Esophagus (tissue), 2 donors: Measurements from ENCODE around the gene SLC25A15. TPM values are rescaled to one million over a fixed set of nuclear protein-coding genes. Genes with fewer than 3 reads are reported as not detected.
A peak's percentile ranks its signal among the peaks of the same experiment; 100 is the strongest.

Source experiments
- H3K27ac ChIP-seq, 2 donors: one replicate each; pipeline ENCODE4 v1.5.1; 2013; ENCODE audit warnings: low read depth in 2 of 2, mild to moderate bottlenecking in 2 of 2, inconsistent platforms in 1 of 2, low read length in 1 of 2, moderate library complexity in 1 of 2
- H3K27me3 ChIP-seq, 2 donors: one replicate each; pipeline ENCODE4 v1.6.1; 2013; ENCODE audit warnings: low read length in 2 of 2, control low read depth in 1 of 2, mild to moderate bottlenecking in 1 of 2; ENCODE audit not compliant: insufficient read depth in 2 of 2, control insufficient read depth in 1 of 2
- H3K36me3 ChIP-seq, 2 donors: one replicate each; pipeline ENCODE4 v1.6.1; 2013; ENCODE audit warnings: low read length in 1 of 2; ENCODE audit not compliant: control insufficient read depth in 2 of 2, insufficient read depth in 2 of 2
- H3K4me1 ChIP-seq, 2 donors: one replicate each; pipeline ENCODE4 v1.6.1; 2013; ENCODE audit warnings: low read length in 1 of 2; ENCODE audit not compliant: control insufficient read depth in 2 of 2, insufficient read depth in 2 of 2
- H3K4me3 ChIP-seq, 2 donors: one replicate each; pipeline ENCODE4 v1.5.1; 2013; ENCODE audit warnings: low read length in 2 of 2, mild to moderate bottlenecking in 2 of 2, low read depth in 1 of 2, moderate library complexity in 1 of 2
- H3K9me3 ChIP-seq, 2 donors: one replicate each; pipeline ENCODE4 v1.6.1; 2013; ENCODE audit warnings: mild to moderate bottlenecking in 2 of 2, low read depth in 1 of 2, low read length in 1 of 2, moderate library complexity in 1 of 2; ENCODE audit not compliant: control insufficient read depth in 2 of 2, insufficient read depth in 1 of 2
- WGBS, 2 donors: extraction: QIAGEN DNeasy Blood & Tissue Kit; methylation state at CpG; one replicate each; pipeline ENCODE4 v1.1.7; 2013; 5-methylcytosine and 5-hydroxymethylcytosine counted together
- polyA plus RNA-seq, 2 donors: library from polyadenylated mRNA; stranded (reverse); fragments of 200-250 nt; gene quantifications; one replicate each; pipeline ENCODE4 v1.2.3, GENCODE V29; 2013
- donor health status: healthy with polysubstance abuse.
- donor health status: Bipolar disorder and iron deficiency.

The SLC25A15 gene
- polyA plus RNA-seq, result 1 to 10 TPM in 1 of 2 donors, under 1 TPM in 1; 0.55 to 3.7 TPM

- Histone ChIP-seq H3K9me3 (no peaks in the 10 kb centered on the region), H3K4me1 (no peaks in the 10 kb centered on the region), H3K27me3 (no peaks in the 10 kb centered on the region), H3K4me3 (peak within 1 kb of the TSS; percentile 64 to 65), H3K36me3 (peaks cover 0 to under 1% of the 10 kb centered on the region in 2 donors), H3K27ac (peak within 1 kb of the TSS; percentile 72 to 75)
- 1 to 2% methylated on average over 83 to 101 of the region's 101 CpGs for WGBS, 2 donors
Measured at GRCh38 chr13:40789275-40790153, at the start of gene SLC25A15. Gene SLC25A15, plus strand, starts transcription at chr13:40789611. Its CDS starts 3,616 bp downstream, at chr13:40793227.

GRCh38 chr13:40749327-40749726 is 40.1 kb upstream of the SLC25A15 start:
- H3K4me3 ChIP-seq, result no peak overlapping the region
- H3K9me3 ChIP-seq, result no peaks in the 10 kb centered on the region
- no peak overlapping the region for H3K27ac ChIP-seq
- no peaks in the 10 kb centered on the region for H3K27me3 ChIP-seq
- H3K4me1 ChIP-seq, result no peaks in the 10 kb centered on the region
- peaks cover 4% of the 10 kb centered on the region in 2 donors for H3K36me3 ChIP-seq
- 87 to 93% methylated on average over 1 of the region's 1 CpG for WGBS, 2 donors

- H3K4me1 ChIP-seq, result no peaks in the 10 kb centered on the region
- H3K27ac ChIP-seq, result no peak overlapping the region
- no peaks in the 10 kb centered on the region for H3K9me3 ChIP-seq
- no peaks in the 10 kb centered on the region for H3K27me3 ChIP-seq
- 72 to 75% methylated on average over 7 of the region's 7 CpGs for WGBS, 2 donors
- no peak overlapping the region for H3K4me3 ChIP-seq
- H3K36me3 ChIP-seq, result peaks cover 4% of the 10 kb centered on the region in 2 donors
Measured at GRCh38 chr13:40755082-40755700, 34.2 kb upstream of the SLC25A15 start.

- Histone ChIP-seq H3K4me1 (no peaks in the 10 kb centered on the region), H3K27ac (no peak overlapping the region), H3K36me3 (peaks cover 4% of the 10 kb centered on the region in 2 donors), H3K27me3 (no peaks in the 10 kb centered on the region), H3K4me3 (no peak overlapping the region), H3K9me3 (no peaks in the 10 kb centered on the region)
- 51 to 67% methylated on average over 1 of the region's 1 CpG for WGBS, 2 donors
Measured at GRCh38 chr13:40756042-40756441, 33.4 kb upstream of the SLC25A15 start.

- Histone ChIP-seq H3K9me3 (no peaks in the 10 kb centered on the region), H3K27me3 (no peaks in the 10 kb centered on the region), H3K4me3 (no peak overlapping the region), H3K36me3 (peaks cover 0 to 2% of the 10 kb centered on the region in 2 donors), H3K27ac (no peak overlapping the region), H3K4me1 (no peaks in the 10 kb centered on the region)
- WGBS, 2 donors, result 94 to 95% methylated on average over 4 of the region's 4 CpGs
Measured at GRCh38 chr13:40758811-40759210, 30.6 kb upstream of the SLC25A15 start.

GRCh38 chr13:40762849-40763248 is 26.6 kb upstream of the SLC25A15 start:
- peaks cover 0 to 4% of the 10 kb centered on the region in 2 donors for H3K36me3 ChIP-seq
- H3K27me3 ChIP-seq, result no peaks in the 10 kb centered on the region
- no peaks in the 10 kb centered on the region for H3K4me1 ChIP-seq
- no peak overlapping the region for H3K27ac ChIP-seq
- no peak overlapping the region for H3K4me3 ChIP-seq
- H3K9me3 ChIP-seq, result no peaks in the 10 kb centered on the region
- 76 to 90% methylated on average over 1 of the region's 1 CpG for WGBS, 2 donors

GRCh38 chr13:40764587-40765403 is 24.6 kb upstream of the SLC25A15 start:
- H3K27me3 ChIP-seq, result no peaks in the 10 kb centered on the region
- no peak overlapping the region for H3K4me3 ChIP-seq
- no peak overlapping the region for H3K27ac ChIP-seq
- 56 to 64% methylated on average over 3 of the region's 3 CpGs for WGBS, 2 donors
- H3K36me3 ChIP-seq, result peaks cover 0 to 4% of the 10 kb centered on the region in 2 donors
- H3K9me3 ChIP-seq, result no peaks in the 10 kb centered on the region
- no peaks in the 10 kb centered on the region for H3K4me1 ChIP-seq

GRCh38 chr13:40765602-40766001 is 23.8 kb upstream of the SLC25A15 start:
- peaks cover 0 to 4% of the 10 kb centered on the region in 2 donors for H3K36me3 ChIP-seq
- H3K9me3 ChIP-seq, result no peaks in the 10 kb centered on the region
- no peaks in the 10 kb centered on the region for H3K4me1 ChIP-seq
- no peak overlapping the region for H3K4me3 ChIP-seq
- H3K27me3 ChIP-seq, result no peaks in the 10 kb centered on the region
- H3K27ac ChIP-seq, result no peak overlapping the region
- WGBS, 2 donors, result 92 to 94% methylated on average over 1 of the region's 1 CpG

GRCh38 chr13:40769970-40770369 is 19.4 kb upstream of the SLC25A15 start:
- H3K9me3 ChIP-seq, result no peaks in the 10 kb centered on the region
- WGBS, 2 donors, result 75 to 77% methylated on average over 6 of the region's 6 CpGs
- no peaks in the 10 kb centered on the region for H3K36me3 ChIP-seq
- H3K27ac ChIP-seq, result no peak overlapping the region
- no peaks in the 10 kb centered on the region for H3K4me1 ChIP-seq
- H3K27me3 ChIP-seq, result no peaks in the 10 kb centered on the region
- peak overlapping the region in 1 of 2 donors; percentile 95 for H3K4me3 ChIP-seq
